Esophagus muscularis mucosa (tissue), 3 donors: ENCODE measurements around the gene LRRC45.

Experiments used
- POLR2A ChIP-seq: fragments of 450-650 bp; IDR thresholded peaks from one replicate; pipeline ENCODE4 v1.6.1; 2017; ENCODE audit warnings: antibody characterized with exemption, moderate library complexity, mild to moderate bottlenecking, low read depth
- TF ChIP-seq, protein P1 (sequence below), 3 experiments: fragments of 200-600 bp in 2 of 3; fragments of 450-650 bp in 1 of 3; sonication (generic) in 2 of 3; IDR thresholded peaks; one replicate each; pipeline ENCODE4 v1.5.1; 2017 to 2019; ENCODE audit warnings: antibody characterized with exemption in 3 of 3, mild to moderate bottlenecking in 2 of 3, moderate library complexity in 1 of 3

DNA sequence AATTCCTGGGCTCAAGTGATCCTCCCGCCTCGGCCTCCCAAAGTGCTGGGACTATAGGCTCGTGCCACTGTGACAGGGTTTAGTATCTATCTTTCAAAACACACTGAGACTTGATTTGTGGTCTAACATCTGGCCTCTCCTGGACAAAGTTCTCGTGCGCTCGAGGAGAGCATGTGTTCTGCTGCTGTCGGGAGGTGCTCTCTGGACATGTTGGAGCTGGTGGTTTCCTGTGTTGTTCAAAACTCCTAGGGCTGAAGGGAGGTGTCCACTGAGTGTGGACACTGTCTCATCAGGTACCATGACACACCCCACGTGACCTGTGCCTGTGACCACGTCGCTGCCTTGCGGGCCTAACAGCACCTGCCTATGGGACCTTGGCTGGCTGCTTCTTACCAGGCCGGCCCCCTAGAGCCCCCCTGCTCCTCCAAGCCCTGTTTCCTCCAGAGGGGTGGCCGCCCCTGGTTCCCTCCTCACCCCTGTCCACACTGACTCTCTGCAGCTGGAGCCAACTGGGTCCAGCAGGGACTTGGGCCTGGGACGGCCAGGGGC is 22.9 kb downstream of the LRRC45 start:
- TF ChIP-seq POLR2A, result no peak
- TF ChIP-seq, protein P1, sequence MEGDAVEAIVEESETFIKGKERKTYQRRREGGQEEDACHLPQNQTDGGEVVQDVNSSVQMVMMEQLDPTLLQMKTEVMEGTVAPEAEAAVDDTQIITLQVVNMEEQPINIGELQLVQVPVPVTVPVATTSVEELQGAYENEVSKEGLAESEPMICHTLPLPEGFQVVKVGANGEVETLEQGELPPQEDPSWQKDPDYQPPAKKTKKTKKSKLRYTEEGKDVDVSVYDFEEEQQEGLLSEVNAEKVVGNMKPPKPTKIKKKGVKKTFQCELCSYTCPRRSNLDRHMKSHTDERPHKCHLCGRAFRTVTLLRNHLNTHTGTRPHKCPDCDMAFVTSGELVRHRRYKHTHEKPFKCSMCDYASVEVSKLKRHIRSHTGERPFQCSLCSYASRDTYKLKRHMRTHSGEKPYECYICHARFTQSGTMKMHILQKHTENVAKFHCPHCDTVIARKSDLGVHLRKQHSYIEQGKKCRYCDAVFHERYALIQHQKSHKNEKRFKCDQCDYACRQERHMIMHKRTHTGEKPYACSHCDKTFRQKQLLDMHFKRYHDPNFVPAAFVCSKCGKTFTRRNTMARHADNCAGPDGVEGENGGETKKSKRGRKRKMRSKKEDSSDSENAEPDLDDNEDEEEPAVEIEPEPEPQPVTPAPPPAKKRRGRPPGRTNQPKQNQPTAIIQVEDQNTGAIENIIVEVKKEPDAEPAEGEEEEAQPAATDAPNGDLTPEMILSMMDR (IDR thresholded peaks at IDR 0.05), result no peak
